AG09319 (cell line): ENCODE data around the gene ENPP5.

Experiments used
- DNase-seq: peaks from one replicate; pipeline ENCODE4 v3.0.0-alpha.2; 2010; ENCODE audit warnings: low read depth; ENCODE audit errors: extremely low read depth
- TF ChIP-seq, protein P1 (sequence below): IDR thresholded peaks from 2 replicates; pipeline ENCODE4 v1.5.1; 2011; ENCODE audit warnings: low read depth, mild to moderate bottlenecking, inconsistent platforms, low read length, moderate library complexity

ENPP5 gene

GRCh38 chr6:46199387-46199786 lies 28.6 kb upstream of the ENPP5 start:
- TF ChIP-seq, protein P1, sequence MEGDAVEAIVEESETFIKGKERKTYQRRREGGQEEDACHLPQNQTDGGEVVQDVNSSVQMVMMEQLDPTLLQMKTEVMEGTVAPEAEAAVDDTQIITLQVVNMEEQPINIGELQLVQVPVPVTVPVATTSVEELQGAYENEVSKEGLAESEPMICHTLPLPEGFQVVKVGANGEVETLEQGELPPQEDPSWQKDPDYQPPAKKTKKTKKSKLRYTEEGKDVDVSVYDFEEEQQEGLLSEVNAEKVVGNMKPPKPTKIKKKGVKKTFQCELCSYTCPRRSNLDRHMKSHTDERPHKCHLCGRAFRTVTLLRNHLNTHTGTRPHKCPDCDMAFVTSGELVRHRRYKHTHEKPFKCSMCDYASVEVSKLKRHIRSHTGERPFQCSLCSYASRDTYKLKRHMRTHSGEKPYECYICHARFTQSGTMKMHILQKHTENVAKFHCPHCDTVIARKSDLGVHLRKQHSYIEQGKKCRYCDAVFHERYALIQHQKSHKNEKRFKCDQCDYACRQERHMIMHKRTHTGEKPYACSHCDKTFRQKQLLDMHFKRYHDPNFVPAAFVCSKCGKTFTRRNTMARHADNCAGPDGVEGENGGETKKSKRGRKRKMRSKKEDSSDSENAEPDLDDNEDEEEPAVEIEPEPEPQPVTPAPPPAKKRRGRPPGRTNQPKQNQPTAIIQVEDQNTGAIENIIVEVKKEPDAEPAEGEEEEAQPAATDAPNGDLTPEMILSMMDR = no peak
- DNase-seq = no peak

- peak; percentile 4 for DNase-seq
- TF ChIP-seq, protein P1 = no peak
Measured at GRCh38 chr6:46191961-46192360, 21.2 kb upstream of the ENPP5 start.

DNA sequence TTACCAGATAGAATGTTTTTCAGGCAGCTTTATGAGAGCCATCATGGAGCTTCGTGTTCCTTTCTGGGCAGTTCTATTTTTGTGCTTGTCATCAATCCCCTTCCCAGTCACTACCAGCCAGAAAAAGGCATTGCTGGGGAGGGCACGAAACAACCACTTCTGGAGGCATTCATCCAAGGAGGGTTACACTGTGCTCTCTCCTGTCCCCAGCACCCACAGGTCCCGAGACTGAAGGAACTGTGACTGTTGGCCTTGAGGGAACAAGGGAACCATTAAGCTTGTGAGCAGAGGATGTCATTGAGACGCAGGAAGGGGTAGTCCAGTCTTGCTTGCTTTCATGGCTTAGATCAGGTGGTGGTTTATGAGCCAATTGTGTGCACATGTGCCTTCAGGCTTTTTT lies 20.1 kb upstream of the ENPP5 start:
- no peak for DNase-seq
- TF ChIP-seq, protein P1 = no peak

DNA sequence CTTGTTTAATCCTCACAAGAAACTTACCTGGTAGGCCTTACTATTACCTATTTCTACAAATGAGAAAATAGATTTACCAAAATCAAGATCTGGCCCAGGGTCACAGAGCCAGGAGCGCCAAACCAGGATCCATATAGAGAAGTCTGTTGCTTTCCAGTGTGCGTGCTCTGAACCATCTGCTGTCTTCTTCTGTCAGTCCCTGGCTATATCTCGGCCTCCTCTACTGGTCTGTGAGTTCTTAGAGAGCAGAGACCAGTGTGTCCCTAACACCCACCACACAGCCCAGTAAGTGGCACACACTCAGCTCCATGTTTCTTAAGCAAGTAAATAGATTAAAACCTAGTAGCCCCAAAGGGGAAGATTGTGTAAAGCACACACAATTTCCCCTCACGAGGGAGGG lies 18.9 kb upstream of the ENPP5 start:
- TF ChIP-seq, protein P1 = no peak
- no peak for DNase-seq

DNA sequence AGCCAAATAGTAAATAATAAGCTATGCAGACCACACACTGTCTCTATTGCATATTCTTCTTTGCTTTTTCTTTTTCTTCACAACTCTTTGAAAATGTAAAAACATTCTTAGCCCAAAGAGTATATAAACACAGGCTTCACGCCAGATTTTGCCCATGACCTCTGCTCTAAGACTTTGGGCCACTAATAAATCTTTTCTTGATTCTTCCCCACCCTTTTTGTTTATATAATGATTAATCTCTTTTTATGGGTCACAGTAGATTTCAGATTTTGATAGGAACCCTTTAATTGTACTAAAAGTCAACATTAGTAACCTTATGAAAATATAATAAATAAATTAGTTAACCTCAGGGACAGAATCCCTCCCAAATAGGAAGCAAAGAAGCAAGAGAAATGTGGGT lies 15.8 kb upstream of the ENPP5 start:
- DNase-seq = no peak

DNA sequence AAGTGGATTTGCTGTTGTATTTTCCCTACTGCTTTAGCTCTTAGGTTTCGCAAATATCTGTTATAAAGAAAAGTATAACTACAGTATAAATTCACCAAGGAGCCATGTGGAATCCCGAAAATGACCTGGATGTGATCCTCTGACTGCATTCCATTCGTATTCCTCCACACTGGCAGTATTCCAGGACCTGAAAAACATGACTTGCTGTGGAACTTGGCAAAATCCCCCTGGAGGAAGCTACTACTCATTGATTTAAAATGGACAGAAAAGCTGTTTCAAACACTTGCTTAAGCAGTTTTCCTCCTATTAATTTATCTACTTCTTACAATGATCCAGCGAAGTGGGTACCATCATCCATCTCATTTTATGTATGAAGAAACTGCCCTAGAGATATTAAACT lies 13.3 kb upstream of the ENPP5 start:
- peak; percentile 27 for DNase-seq
- TF ChIP-seq, protein P1 = no peak

More for the DNA sequence above, 15.8 kb upstream of the ENPP5 start:
- TF ChIP-seq, protein P1 = no peak

- TF ChIP-seq, protein P1 = no peak
- no peak for DNase-seq
Measured at GRCh38 chr6:46175976-46176375, 5.2 kb upstream of the ENPP5 start.
